ENCODE measurements around the gene SPATA13. TPM values are rescaled to one million over a fixed set of nuclear protein-coding genes. Genes with fewer than 3 reads are reported as not detected.

Gene SPATA13
- total and polyA plus RNA-seq, 2 donors (not counting 1 experiment from before 2014, with no cell fraction given) = 11.6 to 24.6 TPM

DNA sequence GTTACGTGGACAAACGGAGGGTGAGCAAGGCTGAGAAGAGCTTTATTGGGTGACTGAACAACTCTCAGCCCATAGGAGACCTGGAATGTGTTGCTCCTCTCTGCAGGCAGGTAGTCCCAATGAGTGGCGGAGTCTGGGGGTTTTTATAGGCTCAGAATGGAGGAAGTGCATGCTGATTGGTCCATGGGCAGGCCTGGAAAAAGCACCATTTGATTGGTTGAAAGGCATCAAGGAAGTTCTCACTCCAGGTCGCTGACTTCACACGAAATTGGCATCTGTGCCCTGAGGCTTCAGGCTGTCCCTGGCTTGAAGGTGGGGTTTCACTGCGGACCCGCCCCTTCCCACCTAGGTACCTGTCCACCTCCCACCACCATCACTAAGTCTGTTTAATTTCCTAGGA is 65.4 kb downstream of the SPATA13 start:
- DNase-seq (ENCODE audit: low read depth in 2 of 2) = no peak
- Histone ChIP-seq H3K27ac (ENCODE audit: insufficient read depth, low read length) (no peak overlapping the region), H3K27me3 (ENCODE audit: control insufficient read depth, insufficient read depth, low read length) (no peaks in the 10 kb centered on the region), H3K4me3 (replicated peaks in 1 of 4; ENCODE audit: control extremely low read depth in 1 of 4, insufficient read depth in 1 of 4, low read depth in 3 of 4, low read length in 4 of 4) (no peak overlapping the region), H4K20me1 (ENCODE audit: control insufficient read depth, extremely low read depth, insufficient read depth, low read length) (no peaks in the 10 kb centered on the region), H3K36me3 (ENCODE audit: control insufficient read depth, insufficient read depth, low read length) (no peaks in the 10 kb centered on the region), H3K79me2 (ENCODE audit: control insufficient read depth, insufficient read depth, low read length) (no peaks in the 10 kb centered on the region), H2AFZ (ENCODE audit: low read length) (no peak overlapping the region), H3K9ac (ENCODE audit: insufficient read depth, low read length) (no peak overlapping the region), H3K4me2 (ENCODE audit: extremely low read depth, insufficient read depth, low read length) (no peak overlapping the region), H3K9me3 (ENCODE audit: control insufficient read depth, insufficient read depth, low read depth, low read length) (no peaks in the 10 kb centered on the region), H3K4me1 (ENCODE audit: control insufficient read depth, extremely low read depth, insufficient read depth, low read length) (no peaks in the 10 kb centered on the region)
- TF ChIP-seq, protein P1, sequence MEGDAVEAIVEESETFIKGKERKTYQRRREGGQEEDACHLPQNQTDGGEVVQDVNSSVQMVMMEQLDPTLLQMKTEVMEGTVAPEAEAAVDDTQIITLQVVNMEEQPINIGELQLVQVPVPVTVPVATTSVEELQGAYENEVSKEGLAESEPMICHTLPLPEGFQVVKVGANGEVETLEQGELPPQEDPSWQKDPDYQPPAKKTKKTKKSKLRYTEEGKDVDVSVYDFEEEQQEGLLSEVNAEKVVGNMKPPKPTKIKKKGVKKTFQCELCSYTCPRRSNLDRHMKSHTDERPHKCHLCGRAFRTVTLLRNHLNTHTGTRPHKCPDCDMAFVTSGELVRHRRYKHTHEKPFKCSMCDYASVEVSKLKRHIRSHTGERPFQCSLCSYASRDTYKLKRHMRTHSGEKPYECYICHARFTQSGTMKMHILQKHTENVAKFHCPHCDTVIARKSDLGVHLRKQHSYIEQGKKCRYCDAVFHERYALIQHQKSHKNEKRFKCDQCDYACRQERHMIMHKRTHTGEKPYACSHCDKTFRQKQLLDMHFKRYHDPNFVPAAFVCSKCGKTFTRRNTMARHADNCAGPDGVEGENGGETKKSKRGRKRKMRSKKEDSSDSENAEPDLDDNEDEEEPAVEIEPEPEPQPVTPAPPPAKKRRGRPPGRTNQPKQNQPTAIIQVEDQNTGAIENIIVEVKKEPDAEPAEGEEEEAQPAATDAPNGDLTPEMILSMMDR (conservative IDR thresholded peaks at IDR 0.05 in 1 of 2, IDR thresholded peaks at IDR 0.05 in 1 of 2; ENCODE audit: low read depth in 1 of 2, low read length in 2 of 2) = no peak
- TF ChIP-seq EZH2 (IDR thresholded peaks at IDR 0.05; ENCODE audit: low read length, missing control alignments) = no peak

DNA sequence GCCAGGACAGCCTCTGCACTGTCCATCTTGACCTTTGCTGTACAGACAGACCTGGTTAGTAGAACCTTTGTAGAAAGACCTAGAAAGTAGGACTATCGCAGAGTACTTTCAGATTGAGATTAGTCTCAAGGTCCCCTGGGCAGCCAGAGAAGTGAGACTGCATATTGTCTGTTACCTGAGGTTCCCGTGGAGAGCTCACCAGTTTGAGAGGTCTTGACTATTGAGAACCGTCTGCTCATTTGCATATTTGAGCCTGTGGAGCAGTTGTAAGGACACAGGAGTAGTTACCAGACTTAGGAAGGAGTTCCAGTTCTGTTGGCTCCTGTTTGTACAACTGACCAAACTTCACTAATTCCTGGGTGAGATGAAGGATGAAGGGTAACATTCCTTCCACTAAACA is 66.2 kb downstream of the SPATA13 start:
- Histone ChIP-seq H3K4me2 (ENCODE audit: extremely low read depth, insufficient read depth, low read length) (no peak overlapping the region), H3K4me1 (ENCODE audit: control insufficient read depth, extremely low read depth, insufficient read depth, low read length) (no peaks in the 10 kb centered on the region), H3K36me3 (ENCODE audit: control insufficient read depth, insufficient read depth, low read length) (no peaks in the 10 kb centered on the region), H4K20me1 (ENCODE audit: control insufficient read depth, extremely low read depth, insufficient read depth, low read length) (no peaks in the 10 kb centered on the region), H3K4me3 (replicated peaks in 1 of 4; ENCODE audit: control extremely low read depth in 1 of 4, insufficient read depth in 1 of 4, low read depth in 3 of 4, low read length in 4 of 4) (no peak overlapping the region), H3K9ac (ENCODE audit: insufficient read depth, low read length) (no peak overlapping the region), H3K79me2 (ENCODE audit: control insufficient read depth, insufficient read depth, low read length) (no peaks in the 10 kb centered on the region), H2AFZ (ENCODE audit: low read length) (no peak overlapping the region), H3K27me3 (ENCODE audit: control insufficient read depth, insufficient read depth, low read length) (no peaks in the 10 kb centered on the region), H3K9me3 (ENCODE audit: control insufficient read depth, insufficient read depth, low read depth, low read length) (no peaks in the 10 kb centered on the region), H3K27ac (ENCODE audit: insufficient read depth, low read length) (no peak overlapping the region)
- TF ChIP-seq, protein P1 (conservative IDR thresholded peaks at IDR 0.05 in 1 of 2, IDR thresholded peaks at IDR 0.05 in 1 of 2; ENCODE audit: low read depth in 1 of 2, low read length in 2 of 2) = no peak
- TF ChIP-seq EZH2 (IDR thresholded peaks at IDR 0.05; ENCODE audit: low read length, missing control alignments) = no peak
- no peak for DNase-seq (ENCODE audit: low read depth in 2 of 2)

DNA sequence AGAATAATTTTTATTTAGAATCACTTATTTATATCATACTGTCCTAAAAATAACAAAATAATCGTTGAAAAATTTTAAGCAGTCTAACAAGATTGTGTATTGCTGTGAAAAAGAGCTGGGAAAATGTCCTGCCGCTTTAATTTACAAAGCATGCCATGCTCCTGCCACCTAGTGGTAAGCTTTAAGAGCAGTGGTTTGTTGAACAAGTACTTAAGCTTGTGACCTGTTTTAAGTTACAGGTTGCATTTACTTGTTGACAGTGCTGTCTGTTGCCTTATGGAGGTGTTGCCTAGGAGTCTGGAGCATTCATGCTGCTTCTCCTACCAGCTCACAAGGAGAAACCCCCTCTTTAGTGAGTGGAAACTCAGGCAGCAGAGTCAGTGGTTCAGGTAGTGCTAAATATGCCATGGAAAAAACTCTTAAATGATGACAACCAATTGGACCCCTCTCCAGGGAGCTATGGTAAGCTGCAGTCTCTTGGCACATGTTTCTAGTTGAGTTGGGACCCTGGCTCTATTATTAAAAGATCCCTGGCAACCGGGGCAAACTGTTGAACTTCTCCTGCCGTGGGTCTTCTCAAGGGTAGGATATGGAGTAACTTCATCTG is 68.4 kb downstream of the SPATA13 start:
- Histone ChIP-seq H3K27ac (ENCODE audit: insufficient read depth, low read length) (no peak overlapping the region), H2AFZ (ENCODE audit: low read length) (no peak overlapping the region), H3K9me3 (ENCODE audit: control insufficient read depth, insufficient read depth, low read depth, low read length) (no peaks in the 10 kb centered on the region), H3K9ac (ENCODE audit: insufficient read depth, low read length) (no peak overlapping the region), H4K20me1 (ENCODE audit: control insufficient read depth, extremely low read depth, insufficient read depth, low read length) (no peaks in the 10 kb centered on the region), H3K36me3 (ENCODE audit: control insufficient read depth, insufficient read depth, low read length) (no peaks in the 10 kb centered on the region), H3K27me3 (ENCODE audit: control insufficient read depth, insufficient read depth, low read length) (no peaks in the 10 kb centered on the region), H3K79me2 (ENCODE audit: control insufficient read depth, insufficient read depth, low read length) (no peaks in the 10 kb centered on the region), H3K4me3 (replicated peaks in 1 of 4; ENCODE audit: control extremely low read depth in 1 of 4, insufficient read depth in 1 of 4, low read depth in 3 of 4, low read length in 4 of 4) (no peak overlapping the region), H3K4me1 (ENCODE audit: control insufficient read depth, extremely low read depth, insufficient read depth, low read length) (no peaks in the 10 kb centered on the region), H3K4me2 (ENCODE audit: extremely low read depth, insufficient read depth, low read length) (no peak overlapping the region)
- TF ChIP-seq, protein P1 (conservative IDR thresholded peaks at IDR 0.05 in 1 of 2, IDR thresholded peaks at IDR 0.05 in 1 of 2; ENCODE audit: low read depth in 1 of 2, low read length in 2 of 2) = peak; percentile 96 to 97
- TF ChIP-seq EZH2 (IDR thresholded peaks at IDR 0.05; ENCODE audit: low read length, missing control alignments) = no peak
- DNase-seq (ENCODE audit: low read depth in 2 of 2) = peak; percentile 68 to 81

All from fibroblast of lung (primary cell).